Stimulated activated CD8-positive, alpha-beta memory T cell treated with anti-CD3 and anti-CD28 coated beads, Interleukin-12 subunit alpha, Interleukin-12 subunit beta, amount 100 ng/mL, for 4 hours (primary cell): Measurements from ENCODE around the gene CPNE8.

ENCODE experiments used
- DNase-seq: peaks from one replicate; pipeline ENCODE4 v3.0.0-alpha.2; 2020; ENCODE audit warnings: low read depth

The CPNE8 gene

DNA sequence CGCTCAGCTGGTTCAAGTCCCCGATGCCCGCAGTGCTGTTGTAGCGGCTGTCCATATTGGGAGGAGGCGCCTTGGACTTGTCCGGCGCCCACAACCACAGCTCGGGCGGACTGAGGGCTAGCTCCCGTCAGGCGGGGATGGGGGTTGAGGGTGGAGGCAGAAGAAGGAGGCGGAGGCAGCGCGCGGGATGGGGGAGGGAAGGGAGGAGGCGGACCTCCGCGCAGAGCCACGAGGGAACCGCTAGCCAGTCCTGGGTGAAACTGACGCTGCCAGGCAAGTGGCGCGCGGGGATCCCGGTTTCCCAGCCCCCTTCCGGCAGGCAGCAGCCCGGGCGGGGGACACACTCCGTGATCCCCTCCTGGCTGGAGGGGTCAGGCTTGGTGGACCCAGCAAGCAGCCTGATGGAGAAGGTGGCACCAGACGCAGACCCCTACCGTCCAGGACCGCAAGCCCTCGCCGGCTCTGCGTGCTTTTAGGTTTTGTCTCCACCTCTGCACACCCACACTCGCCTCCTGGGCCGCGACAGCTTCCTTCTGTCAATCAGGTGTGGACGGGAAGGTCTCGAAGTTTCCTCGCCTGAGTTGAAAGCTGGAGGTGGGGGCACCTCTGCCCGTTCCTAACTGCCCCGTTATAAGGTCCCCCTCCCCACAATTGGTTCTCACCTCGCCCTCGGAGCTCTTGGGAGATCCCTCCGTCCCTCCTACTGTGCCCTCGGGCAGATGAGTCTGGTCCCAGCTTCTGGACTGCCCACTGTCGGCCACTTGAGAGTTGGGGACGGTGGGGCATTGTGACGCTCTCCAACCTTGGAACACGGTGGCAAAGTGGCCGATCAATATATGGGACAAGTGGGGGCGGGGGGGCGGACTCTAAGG lies at the start of gene CPNE8:
Gene CPNE8 (minus strand): TSS at position 112 of the 872 bp plus-strand sequence. CDS start 57 bp downstream, at position 55.
- DNase-seq: no peak

DNA sequence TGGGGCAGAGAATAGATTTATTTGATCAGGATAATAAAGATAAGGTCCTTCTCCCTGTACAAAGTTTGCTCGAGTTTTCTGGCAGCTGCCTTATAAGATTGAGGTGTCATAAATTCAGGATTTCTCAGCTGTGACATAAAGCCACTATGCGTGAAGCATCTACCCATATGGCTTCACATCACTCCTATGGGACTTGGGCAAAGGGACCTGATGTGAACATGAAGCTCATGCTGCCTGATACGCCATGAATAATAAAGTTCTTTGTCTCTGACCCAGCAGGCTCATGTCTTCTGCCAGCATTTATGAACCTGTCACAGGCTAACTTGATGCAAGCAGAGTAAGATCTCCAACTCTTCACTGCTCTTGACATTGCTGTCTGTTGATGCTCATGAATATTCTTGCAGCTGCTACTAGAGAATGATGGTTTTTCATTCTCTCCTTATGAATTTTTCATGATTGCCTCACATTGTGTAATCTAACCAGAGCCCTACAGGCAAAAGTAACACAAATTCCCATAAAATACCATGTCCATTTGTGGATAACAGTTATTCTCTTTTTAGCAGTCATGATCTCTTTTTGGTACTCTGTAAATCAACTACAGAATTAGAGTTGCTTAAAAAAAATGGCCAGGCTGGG lies 49.0 kb upstream of the CPNE8 start:
- no peak for DNase-seq

DNA sequence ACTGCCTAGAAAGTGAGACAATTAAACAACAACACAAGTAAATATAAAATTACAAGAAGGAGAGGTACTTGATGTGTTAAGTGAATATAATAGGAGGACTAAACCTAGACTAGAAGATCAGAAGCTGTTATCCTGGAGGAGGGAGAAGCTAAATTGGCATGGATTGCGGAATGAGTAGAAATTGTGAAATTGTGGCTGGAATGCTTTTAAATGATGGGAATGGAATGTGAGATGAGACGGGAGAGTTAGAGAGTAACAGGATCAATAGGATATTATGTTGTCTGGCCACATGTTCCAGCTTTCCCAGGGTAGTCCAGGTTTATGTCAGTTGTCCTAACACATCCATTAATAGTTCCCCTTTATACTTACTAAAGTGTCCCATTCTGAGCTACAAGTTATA lies 44.0 kb upstream of the CPNE8 start:
- no peak for DNase-seq

DNA sequence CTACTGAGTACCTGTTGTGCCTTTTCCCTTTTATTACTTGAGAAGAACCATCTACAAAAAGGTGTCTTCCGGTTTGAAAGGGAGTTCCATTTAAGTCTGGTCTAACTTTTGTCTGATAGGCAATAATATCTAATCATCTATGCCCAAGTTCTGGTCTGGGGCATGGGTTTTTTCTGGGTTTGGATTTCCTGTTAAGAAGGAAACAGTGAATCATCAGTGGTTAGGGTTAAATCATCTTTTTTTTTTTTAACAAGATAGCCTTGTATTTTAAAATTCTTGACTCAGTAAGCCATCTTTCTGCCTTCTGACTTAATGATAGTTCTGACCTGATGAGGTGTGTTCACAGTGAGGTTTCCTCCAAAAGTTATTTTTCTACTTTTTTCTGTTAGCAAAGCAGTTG lies 29.3 kb upstream of the CPNE8 start:
- DNase-seq: no peak

DNA sequence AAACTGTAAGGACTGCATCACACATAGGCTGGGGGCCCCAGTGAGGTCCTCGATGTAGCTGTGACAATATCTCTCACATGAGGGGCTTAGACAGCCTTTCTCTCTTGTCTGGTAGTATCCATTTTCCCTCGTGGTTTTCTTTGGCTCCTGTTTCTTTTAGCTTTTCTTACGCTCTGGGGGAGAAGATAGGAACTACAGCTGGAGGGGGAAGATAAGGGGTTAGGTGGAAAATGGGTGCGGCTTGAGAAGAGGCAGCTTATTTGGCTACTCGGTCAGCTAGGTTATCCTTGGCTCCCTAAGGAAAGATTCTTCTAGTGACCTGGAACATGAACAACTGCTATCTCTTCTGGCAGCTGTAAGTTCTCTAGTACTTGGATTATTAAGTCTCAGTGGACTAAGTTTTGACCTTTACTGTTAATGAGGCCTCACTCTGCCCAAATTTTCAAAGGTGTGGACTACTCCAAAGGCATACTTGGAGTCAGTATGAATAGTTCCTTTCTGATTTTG lies 28.7 kb upstream of the CPNE8 start:
- no peak for DNase-seq

DNA sequence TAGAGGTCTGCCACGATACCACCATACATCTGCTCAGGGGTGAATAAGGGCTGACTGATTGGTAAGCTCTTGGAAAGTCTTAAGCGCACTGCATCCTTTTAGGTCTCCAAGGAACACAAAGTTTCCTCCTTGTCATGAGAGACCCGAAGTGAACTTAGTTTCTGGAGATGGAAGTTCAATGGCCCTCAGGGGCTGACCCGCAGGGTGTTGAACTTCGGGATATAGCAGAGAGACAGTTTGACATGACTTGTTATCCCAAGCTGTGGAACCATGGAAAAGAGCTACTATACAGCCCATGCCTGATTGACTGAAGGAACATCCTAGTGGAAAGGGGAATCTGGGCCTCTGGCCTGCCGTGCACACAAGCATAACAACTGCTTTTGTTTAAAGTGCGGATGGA lies 26.9 kb upstream of the CPNE8 start:
- no peak for DNase-seq

DNA sequence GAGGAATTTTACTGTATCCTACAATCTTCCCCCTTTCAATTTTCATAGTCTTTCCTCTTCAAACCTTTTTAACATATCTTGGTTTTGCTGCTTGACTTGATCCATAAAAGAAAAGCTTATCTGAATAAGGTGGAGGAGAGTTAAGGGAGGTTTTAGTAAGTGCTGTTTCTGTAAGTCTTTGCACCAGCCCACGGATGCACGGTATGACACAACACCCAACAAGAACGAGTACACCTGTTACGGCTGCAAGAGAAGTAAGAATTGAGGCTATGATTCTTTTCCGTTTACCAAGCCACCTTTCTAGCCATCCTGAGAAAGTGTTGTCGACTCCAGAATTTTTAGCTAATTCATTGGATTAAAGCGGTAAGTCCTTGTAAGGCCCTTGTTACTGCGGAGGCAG lies 26.1 kb upstream of the CPNE8 start:
- no peak for DNase-seq

DNA sequence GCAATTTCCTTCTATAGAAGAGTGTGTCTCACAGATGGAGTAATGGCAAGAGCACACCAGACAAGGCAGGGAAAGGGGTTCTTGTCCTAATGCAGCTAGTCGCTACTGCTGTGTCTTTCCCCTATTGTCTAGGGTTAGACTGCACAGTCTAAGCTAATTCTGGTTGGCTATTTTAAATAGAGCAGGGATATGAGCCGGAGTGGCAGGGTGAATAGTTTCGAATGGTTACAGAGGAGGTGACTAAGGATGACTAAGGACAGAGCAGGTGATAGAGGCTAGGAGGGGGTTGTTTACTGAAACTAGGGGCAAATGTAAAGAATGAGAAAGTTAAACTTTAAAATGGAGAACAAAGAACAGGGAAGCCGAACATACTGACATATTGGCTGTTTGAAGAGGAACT lies 25.6 kb upstream of the CPNE8 start:
- DNase-seq: no peak

DNA sequence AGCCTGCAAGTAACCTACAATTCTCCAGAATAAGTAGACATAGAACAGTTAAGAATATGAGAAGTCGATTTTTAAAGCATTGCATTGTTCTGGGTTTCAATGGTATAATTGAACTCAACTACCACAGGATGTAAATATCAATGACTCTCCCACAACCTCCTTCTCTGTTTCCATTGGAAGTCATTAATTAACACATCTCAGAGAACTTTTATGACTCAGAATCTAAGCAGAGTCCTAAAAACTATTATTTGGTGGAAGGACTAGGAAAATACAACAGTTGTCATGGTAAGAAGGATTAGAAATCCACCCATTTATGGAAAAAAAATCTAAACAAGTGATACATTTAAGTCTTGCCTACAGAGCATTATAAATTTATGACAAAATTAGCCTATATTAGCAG lies 21.1 kb upstream of the CPNE8 start:
- no peak for DNase-seq

DNA sequence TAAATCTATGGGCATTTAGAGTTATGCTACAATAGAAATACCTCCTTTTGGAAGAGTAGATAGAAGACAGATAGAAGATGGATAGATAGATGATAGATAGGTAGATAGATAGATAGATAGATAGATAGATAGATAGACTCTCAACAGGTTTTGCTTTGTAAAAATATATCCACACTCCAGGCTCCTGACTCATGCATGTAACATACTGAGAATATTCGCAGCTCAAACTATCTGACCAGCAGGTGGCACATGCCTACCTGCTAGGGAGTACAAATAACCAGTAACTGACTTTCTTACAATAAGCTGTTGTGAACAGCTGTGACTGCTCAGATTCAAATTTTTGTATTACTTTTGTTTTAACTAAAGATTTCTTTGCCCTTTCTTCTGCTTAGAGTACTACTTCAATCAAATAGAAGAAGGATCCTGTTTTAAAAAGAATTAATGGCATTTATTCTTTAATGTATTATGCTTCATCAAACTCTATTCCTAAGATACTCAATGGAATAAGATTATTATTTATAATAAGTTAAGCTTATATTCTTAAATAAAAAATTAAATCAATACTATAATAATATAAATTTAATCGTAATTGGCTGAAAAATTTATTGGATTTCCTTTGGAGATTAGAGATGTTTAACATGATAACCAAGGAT lies 15.8 kb upstream of the CPNE8 start:
- DNase-seq: no peak

DNA sequence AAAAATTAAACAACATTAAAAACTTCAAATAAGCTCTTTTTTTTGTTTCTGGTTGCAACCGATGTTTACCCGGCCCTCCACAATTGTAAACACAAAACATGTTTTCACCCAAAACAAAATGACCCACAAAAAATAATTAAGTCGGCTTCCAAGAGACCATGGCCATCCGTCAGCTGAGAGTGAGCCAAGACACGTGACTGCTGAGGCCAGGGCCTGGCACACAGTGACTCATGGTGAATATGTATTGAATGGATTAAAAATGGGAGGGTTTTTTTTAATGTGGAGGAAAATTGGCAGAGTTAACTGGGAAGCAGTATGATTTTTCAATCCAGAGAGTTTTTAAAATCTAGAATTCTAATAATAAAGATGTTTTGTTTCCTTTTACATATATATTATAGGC lies 13.8 kb upstream of the CPNE8 start:
- no peak for DNase-seq

DNA sequence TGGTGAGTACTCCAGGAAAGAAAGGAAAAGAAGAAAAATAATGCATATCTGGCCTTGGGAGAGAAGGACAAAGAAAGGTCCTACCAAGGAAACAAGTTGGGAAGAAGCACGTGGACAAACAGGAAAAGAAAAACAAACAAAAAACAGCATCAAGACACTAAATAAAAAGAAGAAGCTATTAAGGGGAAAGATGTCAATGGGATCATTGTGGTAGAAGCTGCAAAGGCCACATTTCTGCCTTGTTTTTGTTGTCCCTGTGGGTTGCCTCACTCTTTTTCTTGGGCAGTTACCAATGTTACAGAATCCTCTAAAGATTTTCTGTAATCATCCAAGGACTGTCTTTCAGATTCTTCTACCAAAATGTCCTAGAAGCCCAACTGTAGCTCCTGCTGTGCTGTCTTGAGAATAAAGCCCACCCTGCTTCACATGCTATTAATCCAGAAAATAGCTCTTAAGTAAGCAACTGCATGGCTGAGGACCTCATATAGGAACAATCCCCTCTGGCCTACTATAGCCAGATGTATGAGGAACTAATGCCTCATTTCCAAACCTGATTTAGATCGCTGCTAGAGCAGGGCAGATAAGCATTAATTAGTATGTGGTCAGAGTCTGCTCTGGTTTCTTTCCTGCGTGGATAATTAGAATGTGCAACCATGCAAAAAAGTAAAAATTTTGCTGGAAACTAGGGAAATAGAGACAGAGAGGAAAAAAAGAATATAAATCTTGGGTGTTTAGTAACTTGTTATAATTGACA lies 10.2 kb upstream of the CPNE8 start:
- DNase-seq: no peak

DNA sequence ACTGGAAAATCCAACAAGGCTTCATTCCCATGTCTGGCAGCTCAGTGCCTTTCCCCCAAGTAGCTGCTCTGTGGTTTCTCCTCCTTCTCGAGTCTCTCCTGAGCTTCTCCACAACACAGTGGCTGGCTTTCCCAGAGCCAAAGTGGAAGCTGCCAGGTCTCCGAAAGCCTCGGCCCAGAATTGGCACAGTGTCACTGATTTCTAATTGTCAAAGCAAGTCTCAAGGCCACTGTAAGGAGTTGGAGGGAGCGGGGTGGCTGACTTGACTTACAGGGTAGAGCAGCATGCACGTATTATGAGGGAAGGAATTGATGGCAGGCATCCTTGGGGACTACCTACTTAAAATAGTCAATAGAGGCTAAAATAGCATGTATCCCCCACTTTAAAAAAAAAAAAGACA lies 6.7 kb upstream of the CPNE8 start:
- DNase-seq: no peak

DNA sequence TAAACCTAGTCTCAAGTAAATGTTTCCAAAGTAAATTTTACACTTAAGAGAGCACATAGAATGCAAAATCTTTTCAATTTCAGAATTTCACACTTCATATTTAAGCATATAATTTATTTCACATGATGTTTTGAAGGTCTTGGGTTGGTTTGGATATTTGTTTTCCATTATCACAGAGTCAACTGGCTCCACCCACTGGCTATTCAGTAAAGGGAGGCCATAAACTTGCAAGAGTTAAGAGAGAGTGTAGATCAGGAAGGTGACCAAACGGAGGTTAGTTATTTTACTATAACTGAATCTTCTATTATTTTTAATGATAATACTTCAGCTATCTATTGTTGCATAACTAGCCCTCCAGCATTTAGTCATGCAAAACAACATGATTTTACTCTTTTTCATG lies 6.2 kb upstream of the CPNE8 start:
- no peak for DNase-seq

DNA sequence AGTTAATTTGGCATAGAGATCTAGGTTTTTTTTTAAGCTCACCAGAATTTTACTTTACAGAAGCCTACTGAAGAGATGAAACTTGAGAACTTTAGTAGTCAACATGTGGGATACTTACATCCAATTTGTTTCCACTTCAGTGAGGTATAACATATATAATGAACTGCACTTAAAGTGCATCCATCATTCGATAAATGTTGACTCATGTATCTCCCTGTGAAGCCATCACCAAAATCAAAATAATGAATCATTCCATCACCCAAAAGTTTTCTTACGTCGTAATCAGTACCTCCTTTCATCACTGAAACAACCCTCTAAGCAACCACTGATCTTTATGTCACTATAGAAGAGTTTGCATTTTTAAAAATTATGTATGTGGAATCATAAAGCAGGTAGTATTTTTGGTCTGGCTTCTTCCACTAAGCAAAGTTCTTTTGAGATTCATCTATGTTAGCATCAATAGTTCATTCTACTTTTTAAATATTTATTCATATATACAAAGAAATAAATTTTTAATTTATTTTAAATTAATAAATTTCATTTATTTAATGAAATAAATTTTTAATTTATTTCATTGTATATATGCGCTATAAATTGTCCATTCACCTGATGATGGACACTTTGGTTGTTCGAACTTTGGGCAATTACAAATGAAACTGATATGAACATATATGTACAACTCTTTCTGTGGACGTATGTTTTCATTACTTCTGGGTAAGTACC lies 2.0 kb upstream of the CPNE8 start:
- no peak for DNase-seq

DNA sequence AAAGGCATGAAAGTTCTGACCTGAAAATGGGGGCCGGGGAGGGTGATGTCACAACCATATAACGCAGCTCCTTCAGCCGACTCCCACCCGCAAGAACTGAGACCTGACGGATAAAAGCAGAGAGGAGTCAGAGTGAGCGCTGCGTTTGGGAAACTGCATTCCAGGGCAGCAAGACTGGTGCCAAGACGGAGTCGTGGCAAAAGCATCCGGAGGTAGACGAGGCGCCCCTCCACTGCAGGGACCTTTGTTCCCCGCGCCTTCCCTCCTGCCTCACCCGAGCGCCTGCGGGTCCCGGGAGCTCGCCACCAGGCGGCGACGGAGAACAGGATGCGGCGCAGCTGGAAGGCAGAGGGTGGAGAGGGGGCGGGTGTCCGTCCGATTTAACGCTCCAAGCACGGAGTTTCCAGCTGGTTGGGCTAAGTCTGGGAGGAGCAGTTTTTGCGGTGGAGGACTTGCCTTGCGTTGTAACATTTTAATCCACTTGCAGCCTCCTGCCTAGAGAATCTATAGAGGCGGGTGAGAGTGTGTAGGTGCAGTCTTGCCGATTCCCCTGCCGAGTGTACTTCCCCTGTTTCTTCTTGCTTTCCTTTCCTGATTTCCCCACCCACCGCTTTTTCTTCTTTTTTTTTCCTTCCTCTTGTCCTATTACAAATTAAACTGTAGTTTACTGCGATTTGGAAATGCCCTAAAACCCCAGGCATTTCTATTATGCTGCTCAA lies 1.2 kb upstream of the CPNE8 start:
- peak; percentile 31 for DNase-seq

DNA sequence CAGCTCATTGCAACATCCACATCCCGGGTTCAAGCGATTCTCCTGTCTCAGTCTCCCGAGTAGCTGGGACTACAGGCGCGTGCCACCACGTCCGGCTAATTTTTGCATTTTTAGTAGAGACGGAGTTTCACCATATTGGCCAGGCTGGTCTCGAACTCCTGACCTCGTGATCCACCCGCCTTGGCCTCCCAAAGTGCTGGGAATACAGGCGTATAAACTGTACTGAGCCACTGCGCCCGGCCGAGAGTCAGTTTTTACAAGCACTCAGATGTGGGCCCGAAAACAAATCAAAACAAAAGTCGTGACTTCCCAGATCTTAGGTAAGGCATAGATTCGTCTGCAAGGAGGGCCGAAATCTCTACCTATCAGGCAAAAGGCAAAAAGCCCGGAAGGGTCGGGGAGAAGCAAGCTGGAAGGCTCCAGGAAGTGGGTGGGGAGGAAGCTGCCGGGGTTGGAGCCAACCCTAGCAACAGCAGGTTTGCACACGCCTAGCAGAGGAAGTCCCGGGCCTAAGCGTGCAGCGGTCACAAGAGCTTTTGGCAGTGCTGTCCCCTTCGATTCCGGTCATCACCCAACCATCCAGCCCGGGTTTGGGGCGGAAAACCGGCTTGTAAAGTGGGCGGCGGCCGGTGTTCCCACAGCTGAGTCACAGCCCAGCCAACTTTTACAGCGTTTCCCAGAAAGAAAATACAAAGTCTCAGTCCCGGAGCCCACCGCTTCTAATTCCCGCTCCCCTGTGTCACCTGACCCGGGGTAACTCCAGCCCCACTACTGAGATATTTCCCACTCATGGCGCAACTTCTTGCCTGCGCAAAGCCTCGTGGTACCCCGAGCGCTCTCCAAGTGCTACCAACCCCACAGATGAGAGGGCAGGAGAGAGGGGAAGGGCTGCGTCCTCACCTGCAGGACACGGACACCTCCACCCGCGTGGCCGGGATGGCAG lies 583 bp downstream of the CPNE8 start:
- no peak for DNase-seq

DNA sequence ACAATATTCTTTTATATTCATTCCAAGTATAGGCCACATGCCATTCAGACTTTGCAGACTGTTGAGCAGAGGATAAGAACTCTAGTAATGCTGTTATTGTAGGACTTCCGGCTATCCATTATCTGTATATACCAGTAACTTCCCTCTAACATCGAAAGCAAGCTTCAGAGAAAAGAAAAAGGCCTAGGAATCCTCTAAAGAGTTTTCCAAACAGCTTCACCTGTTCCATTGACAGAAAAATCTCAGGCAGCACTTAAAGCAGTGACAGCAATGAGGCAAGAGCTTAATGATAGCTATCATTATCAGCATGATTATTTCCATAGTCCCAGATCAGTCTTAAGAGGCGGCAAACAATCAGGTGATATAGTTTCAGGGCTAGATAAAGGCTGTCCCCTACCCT lies 1.8 kb downstream of the CPNE8 start:
- no peak for DNase-seq

DNA sequence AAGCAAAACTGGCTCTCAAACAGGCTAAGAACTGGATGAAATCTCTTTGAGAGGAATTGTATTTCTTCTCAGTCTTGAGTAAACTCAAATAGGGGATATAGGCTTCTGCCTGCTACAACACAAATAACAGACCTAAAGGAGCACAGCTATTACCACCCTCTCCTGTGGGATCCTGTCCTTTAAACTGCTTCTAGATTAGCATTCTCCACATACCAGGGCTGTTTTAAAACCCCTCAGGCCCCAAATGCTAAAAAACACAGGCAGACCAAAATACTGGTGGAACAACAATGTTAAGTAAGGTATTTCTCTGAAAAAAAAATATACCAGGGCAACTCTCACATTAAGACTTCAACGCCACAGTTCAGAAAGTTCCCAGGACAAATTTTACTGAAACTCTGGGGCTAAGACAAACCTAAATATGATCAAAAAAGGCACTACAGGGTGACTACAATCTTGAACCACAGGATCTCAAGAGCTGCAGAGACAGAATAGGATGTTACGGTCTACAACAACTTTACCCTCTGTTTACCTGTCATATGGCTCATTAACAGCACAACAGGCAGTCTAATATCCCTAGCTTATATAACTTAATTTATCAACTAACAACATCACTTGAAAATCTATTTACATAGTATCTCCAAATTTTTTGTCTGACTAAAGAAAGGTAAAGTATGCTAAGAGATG lies 7.2 kb downstream of the CPNE8 start:
- no peak for DNase-seq
